Activated B cell treated with CpG ODN at 0.5 μM for 24 hours (primary cell): ENCODE data around the gene ZHX3. TPM values are rescaled to one million over a fixed set of nuclear protein-coding genes. Genes with fewer than 3 reads are reported as not detected.
A peak's percentile ranks its signal among the peaks of the same experiment; 100 is the strongest.

Experiments
- ATAC-seq: fragments of 200-7000 bp; cut with Tn5 transposase; one replicate; pipeline ENCODE4 v1.10.0; 2021; ENCODE audit warnings: low read depth, mild to moderate bottlenecking, moderate library complexity
- CTCF ChIA-PET: fragments of 350-600 bp; sonication (Branson Sonifier 250); formaldehyde crosslinking; loops from one replicate; lab custom pipeline; 2021; ENCODE audit warnings: antibody characterized with exemption; lab: Charles Lee
- POLR2A ChIA-PET: fragments of 350-600 bp; sonication (Branson Sonifier 250); formaldehyde crosslinking; loops from one replicate; lab custom pipeline; 2021; ENCODE audit warnings: antibody characterized with exemption; lab: Charles Lee
- DNase-seq: peaks from one replicate; pipeline ENCODE4 v3.0.0; 2022
- H3K27ac Mint-ChIP-seq: one replicate; pipeline ENCODE4 v1.8.0; 2020; ENCODE audit warnings: mixed read lengths
- H3K27me3 Mint-ChIP-seq: one replicate; pipeline ENCODE4 v1.8.0; 2021; ENCODE audit warnings: mixed read lengths
- H3K36me3 Mint-ChIP-seq: one replicate; pipeline ENCODE4 v1.8.0; 2021; ENCODE audit warnings: low read depth, mixed read lengths
- H3K4me1 Mint-ChIP-seq: one replicate; pipeline ENCODE4 v1.8.0; 2021; ENCODE audit warnings: mixed read lengths
- H3K4me3 Mint-ChIP-seq: one replicate; pipeline ENCODE4 v1.8.0; 2020; ENCODE audit warnings: mild to moderate bottlenecking, mixed read lengths
- H3K9me3 Mint-ChIP-seq: one replicate; pipeline ENCODE4 v1.8.0; 2020; ENCODE audit warnings: mixed read lengths
- intact Hi-C: fragments of 100-400 bp; cut with micrococcal nuclease; formaldehyde crosslinking; loops from one replicate; pipeline ENCODE4 v1.15.1; 2024
- total RNA-seq: library from RNA; stranded (reverse); gene quantifications from 2 replicates; pipeline ENCODE4 v1.2.3, GENCODE V29; 2022
- TF ChIP-seq, protein P1 (sequence below): fragments of 200-600 bp; IDR thresholded peaks from one replicate; pipeline ENCODE4 v1.8.0; 2022; ENCODE audit warnings: antibody characterized with exemption, mild to moderate bottlenecking

The ZHX3 gene
- total RNA-seq, 1 donor from 2014 or later, result 21.2 TPM

DNA sequence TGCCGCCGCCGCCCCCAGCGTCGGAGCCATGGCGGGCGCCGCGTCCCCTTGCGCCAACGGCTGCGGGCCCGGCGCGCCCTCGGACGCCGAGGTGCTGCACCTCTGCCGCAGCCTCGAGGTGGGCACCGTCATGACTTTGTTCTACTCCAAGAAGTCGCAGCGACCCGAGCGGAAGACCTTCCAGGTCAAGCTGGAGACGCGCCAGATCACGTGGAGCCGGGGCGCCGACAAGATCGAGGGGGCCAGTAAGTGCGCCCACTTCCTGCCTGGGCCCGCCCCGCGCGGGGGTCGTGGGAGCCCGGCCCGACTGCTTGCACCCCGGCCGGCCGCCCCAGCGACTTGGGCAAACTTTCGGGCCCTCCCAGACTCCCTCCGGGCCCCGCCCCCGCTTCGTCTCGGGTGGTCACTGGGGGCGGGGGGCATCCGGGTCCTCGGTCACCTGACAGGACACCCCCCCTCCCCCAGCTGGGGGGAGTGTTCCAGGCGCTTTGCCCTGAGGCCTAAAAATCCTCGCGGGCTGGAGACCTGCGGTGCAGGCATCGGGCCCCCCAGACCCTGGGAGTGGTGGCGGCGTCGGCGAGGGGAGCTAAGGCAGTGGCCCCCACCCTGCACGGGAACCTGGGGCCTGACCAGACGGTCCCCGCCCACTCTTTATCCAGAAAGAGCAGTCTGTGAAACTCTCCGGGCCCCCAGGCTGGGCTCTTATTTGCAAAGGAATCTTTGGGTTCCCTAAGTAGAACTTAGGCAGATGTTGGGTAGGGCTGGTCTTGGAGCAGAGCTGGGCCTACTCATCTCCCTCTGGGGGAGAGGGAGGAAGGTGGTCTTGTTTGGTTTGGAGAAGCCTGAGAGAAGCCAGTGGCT is 179.7 kb downstream of the ZHX3 start:
- ATAC-seq (peak; percentile 0), DNase-seq (peak; percentile 41)
- H3K27me3 Mint-ChIP-seq, result no peaks in the 10 kb centered on the region
- intact Hi-C loops, result loop anchor here (1.0 to 2.0 kb wide), 4 partner anchors 19 to 555 kb away; no protein-coding TSS in a partner anchor
- H3K9me3 Mint-ChIP-seq, result no peaks in the 10 kb centered on the region
- POLR2A ChIA-PET, result interaction anchor here (0.6 to 3.5 kb wide), 9 partner anchors 15 to 441 kb away, joined by 3 to 47 read pairs (median 4); no protein-coding TSS in a partner anchor
- CTCF ChIA-PET, result interaction anchor here (3.4 kb wide), 1 partner anchor 34 kb away, joined by 13 read pairs; no protein-coding TSS in a partner anchor
- H3K36me3 Mint-ChIP-seq, result no peaks in the 10 kb centered on the region
- H3K4me3 Mint-ChIP-seq, result peak overlapping the region; percentile 81
- H3K27ac Mint-ChIP-seq, result peak overlapping the region; percentile 78
- TF ChIP-seq, protein P1, sequence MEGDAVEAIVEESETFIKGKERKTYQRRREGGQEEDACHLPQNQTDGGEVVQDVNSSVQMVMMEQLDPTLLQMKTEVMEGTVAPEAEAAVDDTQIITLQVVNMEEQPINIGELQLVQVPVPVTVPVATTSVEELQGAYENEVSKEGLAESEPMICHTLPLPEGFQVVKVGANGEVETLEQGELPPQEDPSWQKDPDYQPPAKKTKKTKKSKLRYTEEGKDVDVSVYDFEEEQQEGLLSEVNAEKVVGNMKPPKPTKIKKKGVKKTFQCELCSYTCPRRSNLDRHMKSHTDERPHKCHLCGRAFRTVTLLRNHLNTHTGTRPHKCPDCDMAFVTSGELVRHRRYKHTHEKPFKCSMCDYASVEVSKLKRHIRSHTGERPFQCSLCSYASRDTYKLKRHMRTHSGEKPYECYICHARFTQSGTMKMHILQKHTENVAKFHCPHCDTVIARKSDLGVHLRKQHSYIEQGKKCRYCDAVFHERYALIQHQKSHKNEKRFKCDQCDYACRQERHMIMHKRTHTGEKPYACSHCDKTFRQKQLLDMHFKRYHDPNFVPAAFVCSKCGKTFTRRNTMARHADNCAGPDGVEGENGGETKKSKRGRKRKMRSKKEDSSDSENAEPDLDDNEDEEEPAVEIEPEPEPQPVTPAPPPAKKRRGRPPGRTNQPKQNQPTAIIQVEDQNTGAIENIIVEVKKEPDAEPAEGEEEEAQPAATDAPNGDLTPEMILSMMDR, result no peak
- peaks cover 77% of the 10 kb centered on the region for H3K4me1 Mint-ChIP-seq

DNA sequence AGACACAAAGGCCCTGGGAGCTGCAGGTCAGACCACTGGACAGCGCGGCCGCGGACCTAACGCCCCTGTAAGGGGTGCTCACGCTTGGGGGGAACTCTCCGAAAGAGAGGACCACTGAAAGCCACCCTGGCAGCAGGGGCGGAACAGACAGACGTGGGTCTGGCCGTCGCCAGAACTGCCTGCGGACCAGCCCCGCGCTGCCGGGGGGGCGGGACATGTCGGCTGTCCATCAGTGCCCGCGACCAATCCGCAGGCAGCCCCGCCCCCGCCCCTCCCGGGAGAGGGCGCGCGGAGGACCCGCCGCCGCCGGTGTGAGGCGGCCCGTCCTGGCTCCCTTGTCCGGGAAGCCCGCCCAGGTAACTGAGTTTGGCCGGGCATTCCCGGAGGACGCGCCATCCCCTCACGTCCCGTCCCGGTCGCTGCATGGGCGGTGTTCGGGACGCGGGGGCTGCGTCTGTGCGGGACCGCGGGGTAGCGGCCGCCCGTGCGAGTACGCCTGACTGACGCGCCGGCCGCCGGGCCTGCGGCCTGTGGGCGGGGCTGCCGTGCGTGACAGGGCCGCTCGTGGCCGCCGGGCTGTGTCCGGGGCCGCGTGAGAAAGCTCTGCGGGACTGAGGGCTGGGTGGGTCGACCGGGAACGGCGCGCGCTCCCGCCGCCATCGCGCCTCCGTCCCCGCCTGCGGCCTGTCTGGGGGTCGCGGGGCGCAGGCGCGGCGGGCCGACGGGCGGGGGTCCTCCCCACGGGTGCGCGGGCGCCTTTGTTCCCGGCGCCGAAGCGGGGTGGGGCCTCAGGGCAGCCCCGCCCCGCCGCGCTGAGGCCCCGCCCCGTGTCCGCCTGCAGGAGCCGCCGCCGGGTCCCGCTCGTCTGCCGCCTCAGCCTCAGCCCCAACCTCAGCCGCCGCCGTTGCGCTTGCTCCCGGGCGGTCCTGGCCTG is 180.6 kb downstream of the ZHX3 start, which contains the start of gene PLCG1:
PLCG1 (plus strand) TSS at position 864 of the 934 bp plus-strand sequence. CDS start 99 bp downstream, outside the sequence.
- no peaks in the 10 kb centered on the region for H3K36me3 Mint-ChIP-seq
- H3K27ac Mint-ChIP-seq, result peak within 1 kb of the TSS; percentile 78
- no peaks in the 10 kb centered on the region for H3K27me3 Mint-ChIP-seq
- ChIA-PET POLR2A (interaction anchor here (0.6 to 3.5 kb wide), 8 partner anchors 18 to 1290 kb away, joined by 3 to 47 read pairs (median 4); no protein-coding TSS in a partner anchor), CTCF (interaction anchor here (1.7 to 4.0 kb wide), 7 partner anchors 10 to 202 kb away, joined by 6 to 68 read pairs (median 44); partner anchors contain the start of gene LPIN3)
- DNase-seq, result peak; percentile 84
- H3K9me3 Mint-ChIP-seq, result no peaks in the 10 kb centered on the region
- intact Hi-C loops, result loop anchor here (1.0 to 2.0 kb wide), 4 partner anchors 20 to 556 kb away; no protein-coding TSS in a partner anchor
- TF ChIP-seq, protein P1, result no peak
- H3K4me3 Mint-ChIP-seq, result peak within 1 kb of the TSS; percentile 84
- peak; percentile 73 for ATAC-seq
- H3K4me1 Mint-ChIP-seq, result peaks cover 69% of the 10 kb centered on the region

DNA sequence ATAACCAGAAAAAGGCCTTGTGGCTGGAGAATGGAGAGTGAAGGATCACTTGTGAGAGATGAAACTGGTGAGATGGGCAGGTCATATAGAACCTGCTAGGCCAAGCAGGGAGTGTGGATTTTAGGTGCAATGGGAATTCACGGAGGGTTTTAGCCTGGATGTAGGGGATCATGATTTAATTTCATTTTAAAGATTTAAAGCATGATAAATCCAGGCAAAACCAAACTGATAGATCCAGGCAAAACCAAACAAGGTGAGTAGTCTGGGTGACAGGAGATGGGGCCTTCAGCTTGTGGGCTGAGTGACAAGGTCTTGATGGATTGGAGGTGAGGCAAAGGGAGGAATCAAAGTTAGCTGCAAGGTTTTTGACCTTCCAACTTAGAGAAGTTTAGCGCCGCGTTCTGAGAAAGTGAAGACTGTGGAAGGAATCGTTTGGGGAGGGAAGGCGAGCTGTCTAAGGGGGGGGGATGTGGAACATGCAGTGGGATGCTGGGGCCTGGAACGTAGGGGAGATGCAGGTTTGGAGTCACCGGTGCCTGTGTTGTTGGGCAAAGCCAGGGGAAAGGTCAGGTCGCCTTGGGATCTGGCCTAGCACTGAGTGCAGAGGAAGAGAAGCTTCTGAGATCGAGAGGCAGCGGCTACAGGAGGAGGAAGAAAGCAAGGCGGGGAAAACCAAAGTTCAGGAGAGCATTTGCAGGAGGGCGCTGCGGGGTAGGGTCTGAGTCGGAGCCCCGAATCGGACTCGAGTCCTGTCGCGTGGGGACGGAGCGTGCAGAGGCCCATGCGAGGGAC is 181.4 kb downstream of the ZHX3 start:
- TF ChIP-seq, protein P1, result no peak
- H3K4me1 Mint-ChIP-seq, result peaks cover 60% of the 10 kb centered on the region
- no peaks in the 10 kb centered on the region for H3K9me3 Mint-ChIP-seq
- H3K4me3 Mint-ChIP-seq, result peak overlapping the region; percentile 84
- ChIA-PET CTCF (interaction anchor here (0.9 to 4.0 kb wide), 20 partner anchors 9 to 284 kb away, joined by 3 to 68 read pairs (median 6); partner anchors contain the start of gene LPIN3), POLR2A (interaction anchor here (0.6 to 3.5 kb wide), 6 partner anchors 21 to 203 kb away, joined by 3 to 47 read pairs (median 4); no protein-coding TSS in a partner anchor)
- no peaks in the 10 kb centered on the region for H3K36me3 Mint-ChIP-seq
- DNase-seq, result no peak
- intact Hi-C loops, result loop anchor here (1.0 to 2.0 kb wide), 6 partner anchors 37 to 557 kb away; partner anchors contain the start of genes LPIN3 and ZHX3
- H3K27me3 Mint-ChIP-seq, result no peaks in the 10 kb centered on the region
- peak overlapping the region; percentile 72 for H3K27ac Mint-ChIP-seq
- ATAC-seq, result no peak

DNA sequence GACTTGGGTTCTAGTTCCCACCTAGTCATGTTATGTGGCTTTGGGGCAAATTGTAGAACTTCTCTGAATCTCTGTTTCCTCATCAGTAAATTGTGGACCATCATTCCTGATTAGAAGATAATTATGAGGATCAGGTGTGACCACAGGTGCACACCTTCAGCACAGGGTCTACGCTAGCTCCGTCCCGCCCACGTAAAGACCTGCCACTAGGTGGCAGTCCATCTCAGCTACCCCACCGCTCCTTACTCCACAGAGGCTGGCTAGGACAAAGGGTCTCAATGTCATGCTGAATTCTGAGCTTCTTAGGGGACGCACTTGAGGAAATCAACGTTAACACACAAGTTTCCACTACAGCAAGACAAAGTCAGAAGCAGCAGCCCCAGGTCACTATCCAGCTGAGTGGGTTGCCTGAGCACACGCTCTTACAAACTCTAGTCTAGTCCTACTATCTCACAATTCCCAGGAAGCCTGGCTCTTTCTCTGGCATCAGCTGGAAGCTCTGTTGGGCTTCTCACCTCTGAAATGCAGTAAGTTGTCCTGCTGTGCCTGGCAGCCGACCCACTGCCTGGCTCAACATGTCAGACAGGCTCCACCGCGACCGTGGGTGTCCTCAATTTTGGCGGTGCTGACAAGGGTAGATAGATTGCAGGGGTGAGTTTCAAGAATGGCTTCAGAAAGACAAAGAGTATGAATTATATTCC is 182.2 kb downstream of the ZHX3 start:
- H3K27ac Mint-ChIP-seq, result peak overlapping the region; percentile 72
- POLR2A ChIA-PET, result interaction anchor here (0.7 to 3.5 kb wide), 6 partner anchors 17 to 204 kb away, joined by 3 to 47 read pairs (median 4); no protein-coding TSS in a partner anchor
- H3K36me3 Mint-ChIP-seq, result no peaks in the 10 kb centered on the region
- intact Hi-C loops, result loop anchor here (1.0 to 2.0 kb wide), 5 partner anchors 38 to 275 kb away; partner anchors contain the start of genes LPIN3 and ZHX3
- DNase-seq (peak; percentile 44), ATAC-seq (peak; percentile 22)
- no peaks in the 10 kb centered on the region for H3K9me3 Mint-ChIP-seq
- CTCF ChIA-PET, result interaction anchor here (0.7 to 4.0 kb wide), 31 partner anchors 8 to 284 kb away, joined by 3 to 68 read pairs (median 4); partner anchors contain the start of gene LPIN3
- peak overlapping the region; percentile 84 for H3K4me3 Mint-ChIP-seq
- peaks cover 53% of the 10 kb centered on the region for H3K4me1 Mint-ChIP-seq
- TF ChIP-seq, protein P1, result no peak
- H3K27me3 Mint-ChIP-seq, result no peaks in the 10 kb centered on the region
